HUES48 (cell line): ENCODE measurements around the gene DPH1.

ENCODE experiments used
- H3K27ac ChIP-seq: one replicate; pipeline ENCODE4 v1.7.0; 2013; ENCODE audit warnings: low read depth, low read length, inconsistent platforms
- H3K27me3 ChIP-seq: 2 replicates; pipeline ENCODE4 v1.6.1; 2013; ENCODE audit warnings: mild to moderate bottlenecking, low read length; ENCODE audit not compliant: control insufficient read depth, insufficient read depth
- H3K36me3 ChIP-seq: 2 replicates; pipeline ENCODE4 v1.6.1; 2013; ENCODE audit warnings: low read length; ENCODE audit not compliant: control insufficient read depth, insufficient read depth
- H3K4me1 ChIP-seq: 2 replicates; pipeline ENCODE4 v1.6.1; 2013; ENCODE audit warnings: mild to moderate bottlenecking, low read length; ENCODE audit not compliant: control insufficient read depth, insufficient read depth
- H3K4me3 ChIP-seq: 2 replicates; pipeline ENCODE4 v1.5.1; 2013; ENCODE audit warnings: mild to moderate bottlenecking, low read depth, low read length
- H3K9ac ChIP-seq: 2 replicates; pipeline ENCODE4 v1.6.1; 2013; ENCODE audit warnings: mild to moderate bottlenecking, low read depth, low read length, moderate library complexity
- H3K9me3 ChIP-seq: 2 replicates; pipeline ENCODE4 v1.6.1; 2013; ENCODE audit warnings: low read length; ENCODE audit not compliant: control insufficient read depth, insufficient read depth

Gene DPH1

DNA sequence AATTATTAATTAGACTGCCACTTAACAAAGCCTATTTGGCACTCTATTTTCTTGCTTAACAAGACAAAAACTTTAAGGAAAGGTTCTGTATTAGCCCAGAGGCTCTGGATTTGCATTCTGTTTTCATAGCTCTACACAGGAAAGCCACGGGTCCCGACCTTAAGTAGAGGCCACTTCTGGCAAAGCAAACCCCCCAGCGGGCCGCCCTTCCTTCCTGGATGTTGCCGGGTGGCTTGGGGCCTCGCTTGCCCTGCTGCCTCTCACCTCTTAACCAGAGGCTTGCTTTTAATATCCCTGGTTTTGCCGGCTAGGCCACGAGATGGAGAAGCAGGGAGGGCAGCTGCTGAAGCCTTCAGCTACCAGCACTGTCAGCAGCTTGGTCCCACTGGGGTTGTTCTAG, 9.2 kb upstream of the DPH1 start:
- peaks cover 92% of the 10 kb centered on the region for H3K27me3 ChIP-seq
- H3K4me1 ChIP-seq, result peaks cover 7% of the 10 kb centered on the region; the same call in 1 of the 2 replicates
- no peak overlapping the region for H3K27ac ChIP-seq
- H3K4me3 ChIP-seq, result no peak overlapping the region
- no peaks in the 10 kb centered on the region for H3K36me3 ChIP-seq
- H3K9me3 ChIP-seq, result no peaks in the 10 kb centered on the region
- no peak overlapping the region for H3K9ac ChIP-seq

DNA sequence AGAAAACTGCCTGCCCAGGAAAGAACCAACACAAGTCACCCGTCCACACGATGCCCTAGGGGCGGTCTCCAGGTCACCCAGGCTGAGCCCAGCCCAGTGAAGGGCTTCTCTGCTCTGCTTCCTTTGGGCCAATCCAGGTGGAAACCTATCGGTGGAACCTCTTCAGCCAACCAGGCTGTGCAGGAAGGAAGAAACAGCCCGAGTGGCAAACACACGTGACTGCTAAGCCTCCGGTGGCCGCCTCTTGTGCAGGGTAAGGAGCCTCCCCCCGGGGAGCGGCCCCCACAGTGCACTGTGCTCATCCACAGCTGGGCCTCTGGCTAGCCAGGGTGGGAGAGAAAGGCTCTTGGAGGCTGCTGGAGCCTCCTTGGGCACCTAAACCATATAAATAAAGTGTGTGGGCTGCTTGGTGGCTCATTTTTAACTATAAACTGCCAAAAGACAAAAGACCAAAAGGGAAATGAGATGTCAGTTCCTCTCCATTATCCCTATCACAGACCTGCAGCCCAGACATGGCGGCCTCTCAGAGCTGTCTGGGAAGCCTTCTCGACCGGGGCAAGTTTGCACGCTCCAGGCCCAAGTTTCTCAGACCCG, 7.2 kb upstream of the DPH1 start:
- H3K4me3 ChIP-seq, result no peak overlapping the region
- peaks cover 4% of the 10 kb centered on the region; the same call in 1 of the 2 replicates for H3K4me1 ChIP-seq
- H3K9ac ChIP-seq, result no peak overlapping the region
- H3K27ac ChIP-seq, result no peak overlapping the region
- H3K9me3 ChIP-seq, result no peaks in the 10 kb centered on the region; the same call in 1 of the 2 replicates
- H3K36me3 ChIP-seq, result no peaks in the 10 kb centered on the region
- peaks cover 95% of the 10 kb centered on the region for H3K27me3 ChIP-seq

DNA sequence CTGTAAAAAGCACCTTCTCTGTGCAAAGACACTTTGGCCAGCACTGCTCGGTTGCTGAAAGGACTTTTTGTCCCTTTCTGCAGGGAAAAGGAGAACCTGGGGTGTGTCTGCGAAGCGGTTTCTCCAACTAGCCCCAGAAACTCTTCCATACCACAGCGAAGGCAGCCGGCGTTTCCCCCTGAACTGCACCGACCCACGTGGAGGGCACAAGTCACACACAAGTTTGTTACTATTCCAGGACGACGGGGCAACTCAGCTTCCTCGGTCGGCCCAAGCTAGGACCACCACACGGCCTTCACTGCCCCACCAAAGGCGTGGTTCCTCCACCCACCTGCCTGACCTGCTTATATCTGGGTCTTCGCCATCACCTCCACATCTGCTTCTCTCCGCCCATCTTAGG, 6.7 kb upstream of the DPH1 start:
- Histone ChIP-seq H3K27me3 (peaks cover 95% of the 10 kb centered on the region), H3K4me3 (no peak overlapping the region), H3K4me1 (peaks cover 4% of the 10 kb centered on the region; the same call in 1 of the 2 replicates), H3K36me3 (no peaks in the 10 kb centered on the region), H3K9ac (no peak overlapping the region), H3K27ac (no peak overlapping the region), H3K9me3 (no peaks in the 10 kb centered on the region; the same call in 1 of the 2 replicates)

DNA sequence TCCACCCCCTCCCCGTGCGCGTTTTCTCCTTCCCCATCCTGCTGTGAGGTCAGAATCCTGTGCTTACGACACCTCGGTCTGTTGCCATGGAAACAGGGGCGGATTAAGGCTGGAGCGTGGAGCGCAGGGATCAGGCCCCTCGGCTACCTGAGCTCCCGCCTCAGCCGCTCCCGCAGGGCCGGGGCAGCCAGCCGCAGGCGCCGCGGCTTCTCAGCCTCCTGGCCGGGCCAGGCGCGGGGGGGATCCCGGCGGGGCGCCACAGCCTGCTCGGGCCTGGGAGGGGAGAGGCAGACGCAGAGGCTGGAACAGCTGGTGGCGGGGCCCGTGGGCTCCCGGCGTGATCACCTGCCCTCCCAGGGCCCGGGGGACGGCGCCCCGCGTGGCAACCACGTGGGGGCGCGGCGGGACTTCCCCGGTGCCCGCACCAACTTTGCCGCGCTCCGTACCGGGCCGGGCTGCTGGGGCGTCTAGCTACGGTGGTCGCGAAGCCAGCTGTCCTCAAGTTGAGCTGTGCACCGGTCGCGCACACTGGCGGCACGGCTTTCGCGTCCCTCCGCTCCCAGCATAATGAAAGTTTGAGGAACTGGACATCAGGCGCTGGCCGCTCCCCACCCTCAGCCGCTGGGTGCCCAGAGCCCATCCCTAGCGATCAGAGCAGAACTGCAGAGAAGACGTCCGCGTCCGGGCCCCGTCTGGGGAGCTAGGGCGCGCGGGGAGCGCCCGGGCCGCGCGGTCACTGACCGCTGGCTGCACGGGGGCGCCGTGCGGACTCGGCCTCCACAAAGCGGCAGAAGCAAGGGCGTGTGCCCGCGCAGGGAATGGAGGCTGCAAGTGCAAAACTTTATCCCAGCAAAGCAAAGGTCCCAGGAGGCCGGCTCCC, 6.0 kb upstream of the DPH1 start:
- H3K27me3 ChIP-seq, result peaks cover 95% of the 10 kb centered on the region
- no peaks in the 10 kb centered on the region; the same call in 1 of the 2 replicates for H3K9me3 ChIP-seq
- H3K4me3 ChIP-seq, result peak overlapping the region; percentile 48; the same call in 1 of the 2 replicates
- H3K4me1 ChIP-seq, result peaks cover 4% of the 10 kb centered on the region; the same call in 1 of the 2 replicates
- no peaks in the 10 kb centered on the region for H3K36me3 ChIP-seq
- no peak overlapping the region for H3K9ac ChIP-seq
- no peak overlapping the region for H3K27ac ChIP-seq

DNA sequence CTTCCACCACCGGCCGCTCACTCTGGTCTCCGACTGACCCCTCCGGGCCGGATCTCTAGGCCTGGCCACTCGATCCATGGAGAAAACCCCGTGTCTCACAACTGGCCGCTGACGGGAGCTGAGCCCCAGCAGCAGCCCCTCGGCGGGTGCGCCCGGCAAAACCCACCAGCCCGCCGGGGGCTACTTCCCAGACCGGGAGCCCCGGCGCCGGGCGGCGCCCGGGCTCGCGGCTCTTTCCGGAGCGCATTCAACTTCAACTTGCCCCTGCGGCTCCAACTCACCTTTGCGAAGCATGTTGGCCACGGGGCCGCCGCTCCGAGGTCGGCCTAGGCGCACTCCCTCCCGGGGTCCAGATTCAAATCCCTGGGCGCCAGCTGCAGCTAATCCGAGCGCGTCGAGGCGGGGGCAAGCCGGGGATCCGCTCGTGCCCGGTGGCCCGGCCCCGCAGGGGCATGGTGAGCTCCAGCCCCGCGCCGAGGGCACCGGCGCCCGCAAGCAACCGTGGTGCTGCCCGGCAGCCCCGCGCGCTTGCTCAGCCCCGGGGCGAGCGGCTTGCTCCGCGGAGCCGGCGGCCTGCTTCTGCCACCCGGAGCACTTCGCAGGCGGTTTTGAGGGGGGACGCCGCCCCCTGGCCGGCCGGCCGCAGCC, 5.3 kb upstream of the DPH1 start:
- Histone ChIP-seq H3K27ac (no peak overlapping the region), H3K4me3 (peak overlapping the region; percentile 48; the same call in 1 of the 2 replicates), H3K9me3 (no peaks in the 10 kb centered on the region; the same call in 1 of the 2 replicates), H3K36me3 (no peaks in the 10 kb centered on the region), H3K9ac (no peak overlapping the region), H3K4me1 (peaks cover 4% of the 10 kb centered on the region; the same call in 1 of the 2 replicates), H3K27me3 (peaks cover 95% of the 10 kb centered on the region)

DNA sequence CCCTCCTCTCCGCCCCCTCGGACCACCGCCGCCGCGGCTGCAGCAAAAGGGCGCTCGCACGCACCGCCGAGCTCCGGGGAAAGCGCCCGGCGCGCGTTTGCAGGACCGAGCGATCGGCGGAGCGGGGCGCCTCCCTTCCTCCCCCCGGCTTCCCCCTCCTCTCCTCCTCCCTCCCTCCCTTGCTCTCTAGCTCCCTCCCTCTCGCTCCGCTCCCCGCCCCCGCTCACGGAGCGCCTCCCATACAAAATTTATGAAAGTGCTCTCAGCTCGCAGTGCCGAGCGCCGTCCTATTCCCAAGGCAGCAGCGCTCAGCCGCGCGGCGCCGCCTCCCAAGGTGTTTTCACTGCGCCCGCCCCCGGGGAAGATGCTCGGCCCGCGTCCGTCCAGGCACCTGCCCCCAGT, 4.7 kb upstream of the DPH1 start, which contains the start of gene RTN4RL1:
Gene RTN4RL1 (minus strand): TSS at position 115 of the 402 bp plus-strand sequence. CDS start 469 bp downstream, outside the sequence.
- Histone ChIP-seq H3K4me1 (peaks cover 4% of the 10 kb centered on the region; the same call in 1 of the 2 replicates), H3K9me3 (no peaks in the 10 kb centered on the region; the same call in 1 of the 2 replicates), H3K4me3 (peak within 1 kb of the TSS; percentile 48; the same call in 1 of the 2 replicates), H3K27ac (no peak within 1 kb of the TSS), H3K36me3 (no peaks in the 10 kb centered on the region), H3K9ac (no peak within 1 kb of the TSS), H3K27me3 (peaks cover 92% of the 10 kb centered on the region)

DNA sequence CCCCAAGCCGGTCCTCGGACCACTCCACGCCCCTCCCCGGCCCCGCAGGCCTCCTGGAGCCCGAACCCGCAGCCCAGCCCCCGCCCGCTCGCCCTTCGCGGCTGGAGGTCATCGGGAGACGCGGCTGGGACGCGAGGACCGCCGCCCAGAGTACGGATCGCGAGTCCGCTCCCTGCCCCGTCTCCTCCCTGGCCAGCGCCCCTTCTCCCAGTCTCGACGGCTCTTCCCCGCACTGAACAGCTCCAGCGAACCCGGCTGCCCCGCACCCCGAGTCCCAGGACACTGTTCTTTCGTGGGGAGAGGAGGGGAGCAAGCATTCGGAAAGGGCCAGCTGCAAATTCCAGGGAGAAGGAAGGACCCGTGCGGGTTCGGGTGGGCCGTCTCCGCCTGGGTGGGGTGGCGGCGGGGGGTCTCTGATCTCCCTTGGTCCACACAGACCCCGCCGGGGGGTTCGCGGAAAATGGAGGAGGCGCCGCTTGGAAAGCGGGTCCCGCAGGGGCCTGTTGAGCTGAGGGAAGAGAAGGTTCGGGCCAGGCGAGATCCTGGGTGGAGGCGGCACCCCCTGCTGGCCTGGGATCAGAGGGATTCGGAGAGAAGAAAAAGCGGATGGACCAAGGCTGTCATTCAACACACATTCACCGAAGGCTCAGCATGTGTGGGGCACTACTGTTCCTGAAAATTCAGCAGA, 4.2 kb upstream of the DPH1 start:
- Histone ChIP-seq H3K4me1 (peaks cover 5% of the 10 kb centered on the region), H3K9ac (no peak overlapping the region), H3K9me3 (no peaks in the 10 kb centered on the region; the same call in 1 of the 2 replicates), H3K27me3 (peaks cover 86% of the 10 kb centered on the region), H3K36me3 (no peaks in the 10 kb centered on the region), H3K27ac (no peak overlapping the region), H3K4me3 (peak overlapping the region; percentile 48; the same call in 1 of the 2 replicates)

DNA sequence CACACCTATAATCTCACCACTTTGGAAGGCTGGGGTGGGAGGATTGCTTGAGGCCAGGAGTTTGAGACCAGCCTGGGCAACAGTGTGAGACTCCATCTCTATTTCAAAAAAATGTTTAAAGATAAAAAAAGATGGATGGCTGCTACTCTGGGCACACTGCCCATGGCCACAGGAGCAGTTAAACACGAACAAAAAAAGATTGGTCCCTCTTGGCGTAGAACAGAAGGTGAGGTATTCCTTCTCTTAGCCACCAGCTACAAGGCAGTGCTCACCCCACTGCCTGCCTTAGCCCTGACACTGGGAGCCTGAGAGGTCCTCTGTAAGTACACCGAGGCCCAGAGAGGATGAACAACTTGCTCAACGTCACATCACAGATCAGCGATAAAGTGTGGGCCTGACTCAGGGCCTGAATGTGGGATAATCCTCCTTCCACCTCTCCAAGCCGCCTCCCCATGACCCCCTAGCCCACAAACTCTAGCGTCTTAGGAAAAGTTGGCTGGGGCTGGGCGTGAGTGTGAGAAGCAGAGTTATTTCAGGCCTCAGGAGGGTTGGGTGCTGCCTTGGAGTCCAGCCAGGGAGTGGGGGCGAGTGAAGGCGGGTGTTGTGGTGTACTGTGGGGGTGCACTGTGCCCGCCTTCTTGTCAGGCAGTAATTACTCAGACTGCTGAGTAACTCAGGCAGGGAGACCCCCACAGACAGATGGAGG, 2.3 kb upstream of the DPH1 start:
- H3K9ac ChIP-seq, result no peak overlapping the region
- H3K4me1 ChIP-seq, result peaks cover 7% of the 10 kb centered on the region
- no peaks in the 10 kb centered on the region for H3K36me3 ChIP-seq
- no peak overlapping the region for H3K4me3 ChIP-seq
- H3K27me3 ChIP-seq, result peaks cover 71% of the 10 kb centered on the region
- no peaks in the 10 kb centered on the region; the same call in 1 of the 2 replicates for H3K9me3 ChIP-seq
- no peak overlapping the region for H3K27ac ChIP-seq

DNA sequence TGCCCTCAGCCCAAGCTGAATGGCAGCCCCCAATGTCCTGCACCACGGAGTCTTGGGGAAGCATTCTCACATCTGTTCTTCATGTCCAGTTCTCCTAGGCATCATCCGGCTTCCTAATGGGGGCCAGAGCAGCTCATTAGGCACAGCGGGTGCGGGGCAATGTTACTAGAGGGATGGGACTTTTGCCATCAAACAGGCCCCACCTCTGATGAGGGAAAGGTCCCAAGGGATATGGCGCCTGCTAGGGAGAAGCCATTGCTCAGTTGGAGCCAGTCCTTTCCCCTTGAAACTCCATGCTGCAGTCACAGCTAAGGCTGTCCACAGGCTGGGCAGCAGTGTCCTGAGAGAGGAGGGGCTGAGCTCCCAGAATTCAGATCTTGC, 1.7 kb upstream of the DPH1 start:
- Histone ChIP-seq H3K36me3 (no peaks in the 10 kb centered on the region), H3K9ac (no peak overlapping the region), H3K4me1 (peaks cover 7% of the 10 kb centered on the region), H3K27me3 (peaks cover 66% of the 10 kb centered on the region), H3K27ac (no peak overlapping the region), H3K4me3 (no peak overlapping the region), H3K9me3 (no peaks in the 10 kb centered on the region; the same call in 1 of the 2 replicates)

DNA sequence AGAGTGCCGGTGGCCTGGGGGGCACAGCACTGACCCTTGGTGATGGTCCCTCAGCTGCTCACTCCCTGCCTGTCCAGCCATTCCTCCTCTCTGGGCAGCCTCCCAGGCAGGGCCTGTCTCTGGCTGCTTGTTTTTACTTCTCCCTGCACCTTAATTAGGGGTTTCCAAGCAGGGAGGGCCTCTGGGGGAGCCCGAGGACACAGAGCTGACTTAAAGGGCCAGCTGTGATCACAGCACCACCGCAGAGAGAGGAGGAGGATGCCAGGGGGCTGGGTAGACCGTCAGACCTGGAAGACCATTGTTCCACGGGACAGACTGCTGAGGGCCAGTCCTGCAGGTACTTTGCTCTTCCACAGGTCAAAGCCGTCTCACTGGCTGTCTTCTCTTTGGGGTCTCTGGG, 1.2 kb upstream of the DPH1 start:
- Histone ChIP-seq H3K9me3 (no peaks in the 10 kb centered on the region; the same call in 1 of the 2 replicates), H3K27ac (no peak overlapping the region), H3K4me3 (no peak overlapping the region), H3K36me3 (no peaks in the 10 kb centered on the region), H3K4me1 (peaks cover 7% of the 10 kb centered on the region; the same call in 1 of the 2 replicates), H3K9ac (no peak overlapping the region), H3K27me3 (peaks cover 61% of the 10 kb centered on the region)
